K562 (cell line): ENCODE data around the gene ANXA2. TPM values are rescaled to one million over a fixed set of nuclear protein-coding genes. Genes with fewer than 3 reads are reported as not detected.

ENCODE experiments used
- CXXC5 ChIP-seq: fragments of 250-450 bp; sonication (Bioruptor Pico); IDR thresholded peaks from 2 replicates; pipeline ENCODE4 v1.8.0; 2022; ENCODE audit warnings: inconsistent platforms, mild to moderate bottlenecking, moderate library complexity
- FOS ChIP-seq: IDR thresholded peaks from 3 replicates; pipeline ENCODE4 v1.6.1; 2011; ENCODE audit not compliant: insufficient read length; ENCODE audit errors: extremely low read depth
- GMEB1 ChIP-seq: fragments of 250-450 bp; sonication (Bioruptor Pico); IDR thresholded peaks from 2 replicates; pipeline ENCODE4 v1.4.0; 2020; ENCODE audit warnings: mild to moderate bottlenecking
- HDAC1 ChIP-seq, 2 experiments: fragments of 450-650 bp; IDR thresholded peaks; 2 replicates each; pipeline ENCODE4 v1.6.1; 2016 to 2017; ENCODE audit warnings: inconsistent platforms in 1 of 2, mild to moderate bottlenecking in 1 of 2, moderate library complexity in 1 of 2
- HEY1 ChIP-seq: fragments of 250-450 bp; sonication (Bioruptor Pico); IDR thresholded peaks from 2 replicates; pipeline ENCODE4 v1.5.0; 2020; ENCODE audit warnings: mild to moderate bottlenecking, moderate library complexity, borderline replicate concordance
- ILK ChIP-seq: fragments of 450-650 bp; IDR thresholded peaks from 2 replicates; pipeline ENCODE4 v1.6.1; 2016; ENCODE audit warnings: missing genetic modification characterization, low read depth, mild to moderate bottlenecking, missing compliant biosample characterization, moderate library complexity, borderline replicate concordance
- MAZ ChIP-seq, 2 experiments: fragments of 450-650 bp in 1 of 2; sonication (generic) in 1 of 2; formaldehyde crosslinking; IDR thresholded peaks in 1 of 2; conservative IDR thresholded peaks in 1 of 2; 2 replicates each; pipeline versions ENCODE4 v1.4.0 to v1.5.0; 2020; ENCODE audit warnings: mild to moderate bottlenecking in 1 of 2, missing genetic modification reagents in 1 of 2
- MXI1 ChIP-seq: IDR thresholded peaks from 2 replicates; pipeline ENCODE4 v1.6.1; 2011; ENCODE audit warnings: low read depth, mild to moderate bottlenecking, improper control_type of control experiment, low read length
- NEUROD1 ChIP-seq: fragments of 150-350 bp; IDR thresholded peaks from 2 replicates; pipeline ENCODE4 v1.6.1; 2014; ENCODE audit warnings: borderline replicate concordance, low read length, low read depth; ENCODE audit not compliant: partially characterized antibody
- POLR2H ChIP-seq: IDR thresholded peaks from 2 replicates; pipeline ENCODE4 v1.6.1; 2016; ENCODE audit warnings: missing genetic modification characterization, low read depth, mild to moderate bottlenecking, control low read depth, missing compliant biosample characterization, moderate library complexity
- RB1 ChIP-seq: fragments of 450-650 bp; IDR thresholded peaks from 2 replicates; pipeline ENCODE4 v1.6.1; 2017; ENCODE audit warnings: low read depth, mild to moderate bottlenecking
- TBP ChIP-seq: optimal IDR thresholded peaks from 2 replicates; pipeline ENCODE3; 2011; ENCODE audit warnings: low read depth, low read length, improper control_type of control experiment
- TCF7L2 ChIP-seq: fragments of 150-350 bp; IDR thresholded peaks from 2 replicates; pipeline ENCODE4 v1.6.1; 2016; ENCODE audit warnings: low read depth, mild to moderate bottlenecking, low read length, moderate library complexity
- ZNF175 ChIP-seq: fragments of 200-800 bp; sonication (Bioruptor generic); IDR thresholded peaks from 2 replicates; pipeline ENCODE4 v1.6.1; 2016; ENCODE audit warnings: low read depth, mild to moderate bottlenecking, missing genetic modification characterization, missing compliant biosample characterization
- ZNF395 ChIP-seq: fragments of 200-800 bp; sonication (Bioruptor generic); IDR thresholded peaks from 2 replicates; pipeline ENCODE4 v1.6.1; 2017; ENCODE audit warnings: missing genetic modification characterization, missing compliant biosample characterization
- polyA plus RNA-seq, 8 experiments: library from polyadenylated mRNA; depleted of rRNA in 4 of 8; stranded (reverse) in 5 of 8; unstranded in 3 of 8; fragments of >200 nt; fragmentation: Nextera tagmentation in 2 of 8; fragmentation: Illumina TruSeq in 1 of 8; extraction: Ambion mirVana in 2 of 8; extraction: Trizol in 1 of 8; gene quantifications; 2 replicates each; pipeline versions ENCODE4 v1.2.1 to v1.2.3, GENCODE V29; 2011 to 2014; ENCODE audit warnings: inconsistent platforms in 1 of 8, missing spikeins in 1 of 8
- total RNA-seq, 7 experiments: library from RNA; depleted of rRNA in 6 of 7; stranded (reverse); fragments of >200 nt in 6 of 7; fragmentation: Illumina TruSeq in 2 of 7; extraction: Trizol in 2 of 7; gene quantifications; 2 replicates each; pipeline versions ENCODE4 v1.2.1 to v1.2.3, GENCODE V29; 2011 to 2021; ENCODE audit warnings: low replicate concordance in 1 of 7
- TF ChIP-seq, protein P1 (sequence below): sonication (generic); formaldehyde crosslinking; IDR thresholded peaks from 2 replicates; pipeline ENCODE4 v1.8.1; 2023; ENCODE audit warnings: mild to moderate bottlenecking, missing genetic modification reagents
- TF ChIP-seq, protein P2 (sequence below), 2 experiments: IDR thresholded peaks; 2 replicates each; pipeline ENCODE4 v1.6.1; 2012; ENCODE audit warnings: improper control_type of control experiment in 2 of 2, low read depth in 2 of 2, low read length in 2 of 2, borderline replicate concordance in 1 of 2
- TF ChIP-seq, protein P3 (sequence below), 2 experiments: IDR thresholded peaks; 2 replicates each; pipeline ENCODE4 v1.6.1; 2011; ENCODE audit warnings: borderline replicate concordance in 1 of 2, control low read depth in 1 of 2, low read depth in 1 of 2, low read length in 1 of 2, mild to moderate bottlenecking in 1 of 2, mixed read lengths in 1 of 2, moderate library complexity in 1 of 2; ENCODE audit not compliant: insufficient read depth in 1 of 2, insufficient read length in 1 of 2, poor library complexity in 1 of 2, severe bottlenecking in 1 of 2; ENCODE audit errors: extremely low read depth in 1 of 2

Gene ANXA2
- total and polyA plus RNA-seq, 9 of the 15 experiments (the other 6 are each of a cell fraction or from before 2014, with no cell fraction given): 301 to 1,102 (median 452) TPM

- TF ChIP-seq HEY1 (CRISPR knock-in tag) (no peak), RB1 (peak; percentile 20; the same call in 1 of the 2 replicates), ZNF175 (CRISPR knock-in tag) (no peak), TCF7L2 (no peak; the same call in 1 of the 2 replicates), GMEB1 (CRISPR knock-in tag) (no peak), ILK (tag) (no peak), ZNF395 (CRISPR knock-in tag) (0 out of 2 replicates have a peak, but pooled peaks have one; percentile 19), NEUROD1 (peak; percentile 30), POLR2H (peak; percentile 78), TBP (peak; percentile 96), MXI1 (0 out of 2 replicates have a peak, but pooled peaks have one; percentile 13), CXXC5 (peak; percentile 69), MAZ (CRISPR knock-in tag; conservative IDR thresholded peaks at IDR 0.05 in 1 of 2, IDR thresholded peaks at IDR 0.05 in 1 of 2) (peak; percentile 82 to 84; a peak in 3 of 4 replicates), HDAC1 (IDR thresholded peaks at IDR 0.05) (peak in 1 of 2 experiments; percentile 27; a peak in 1 of 4 replicates), FOS (peak; percentile 30)
- TF ChIP-seq, protein P1, sequence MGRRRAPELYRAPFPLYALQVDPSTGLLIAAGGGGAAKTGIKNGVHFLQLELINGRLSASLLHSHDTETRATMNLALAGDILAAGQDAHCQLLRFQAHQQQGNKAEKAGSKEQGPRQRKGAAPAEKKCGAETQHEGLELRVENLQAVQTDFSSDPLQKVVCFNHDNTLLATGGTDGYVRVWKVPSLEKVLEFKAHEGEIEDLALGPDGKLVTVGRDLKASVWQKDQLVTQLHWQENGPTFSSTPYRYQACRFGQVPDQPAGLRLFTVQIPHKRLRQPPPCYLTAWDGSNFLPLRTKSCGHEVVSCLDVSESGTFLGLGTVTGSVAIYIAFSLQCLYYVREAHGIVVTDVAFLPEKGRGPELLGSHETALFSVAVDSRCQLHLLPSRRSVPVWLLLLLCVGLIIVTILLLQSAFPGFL (CRISPR knock-in tag): no peak
- TF ChIP-seq, protein P2, sequence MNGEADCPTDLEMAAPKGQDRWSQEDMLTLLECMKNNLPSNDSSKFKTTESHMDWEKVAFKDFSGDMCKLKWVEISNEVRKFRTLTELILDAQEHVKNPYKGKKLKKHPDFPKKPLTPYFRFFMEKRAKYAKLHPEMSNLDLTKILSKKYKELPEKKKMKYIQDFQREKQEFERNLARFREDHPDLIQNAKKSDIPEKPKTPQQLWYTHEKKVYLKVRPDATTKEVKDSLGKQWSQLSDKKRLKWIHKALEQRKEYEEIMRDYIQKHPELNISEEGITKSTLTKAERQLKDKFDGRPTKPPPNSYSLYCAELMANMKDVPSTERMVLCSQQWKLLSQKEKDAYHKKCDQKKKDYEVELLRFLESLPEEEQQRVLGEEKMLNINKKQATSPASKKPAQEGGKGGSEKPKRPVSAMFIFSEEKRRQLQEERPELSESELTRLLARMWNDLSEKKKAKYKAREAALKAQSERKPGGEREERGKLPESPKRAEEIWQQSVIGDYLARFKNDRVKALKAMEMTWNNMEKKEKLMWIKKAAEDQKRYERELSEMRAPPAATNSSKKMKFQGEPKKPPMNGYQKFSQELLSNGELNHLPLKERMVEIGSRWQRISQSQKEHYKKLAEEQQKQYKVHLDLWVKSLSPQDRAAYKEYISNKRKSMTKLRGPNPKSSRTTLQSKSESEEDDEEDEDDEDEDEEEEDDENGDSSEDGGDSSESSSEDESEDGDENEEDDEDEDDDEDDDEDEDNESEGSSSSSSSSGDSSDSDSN (IDR thresholded peaks at IDR 0.05; ENCODE audit: borderline replicate concordance in 1 of 2, low read depth in 2 of 2, low read length in 2 of 2): peak; percentile 87 to 93
- TF ChIP-seq, protein P3, sequence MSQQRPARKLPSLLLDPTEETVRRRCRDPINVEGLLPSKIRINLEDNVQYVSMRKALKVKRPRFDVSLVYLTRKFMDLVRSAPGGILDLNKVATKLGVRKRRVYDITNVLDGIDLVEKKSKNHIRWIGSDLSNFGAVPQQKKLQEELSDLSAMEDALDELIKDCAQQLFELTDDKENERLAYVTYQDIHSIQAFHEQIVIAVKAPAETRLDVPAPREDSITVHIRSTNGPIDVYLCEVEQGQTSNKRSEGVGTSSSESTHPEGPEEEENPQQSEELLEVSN (IDR thresholded peaks at IDR 0.05; ENCODE audit: borderline replicate concordance in 1 of 2, extremely low read depth in 1 of 2, insufficient read depth in 1 of 2, insufficient read length in 1 of 2, low read depth in 1 of 2, low read length in 1 of 2, poor library complexity in 1 of 2, severe bottlenecking in 1 of 2): peak; percentile 69 to 95
Measured at GRCh38 chr15:60397772-60398445, at the start of gene ANXA2 (continued).
